Stimulated activated CD8-positive, alpha-beta memory T cell treated with anti-CD3 and anti-CD28 coated beads, Interleukin-15, amount 100 ng/mL, for 1 hour (primary cell): ENCODE data around the gene GALR1.
"Not testable (repeated sequence)": the region's sequence is repeated elsewhere in the genome, so short reads cannot be mapped to it uniquely, and the experiment has no call there.

Experiments
- DNase-seq: peaks from one replicate; pipeline ENCODE4 v3.0.0-alpha.2; 2020; ENCODE audit warnings: low read depth

The GALR1 gene

GRCh38 chr18:77250926-77251729, 1.5 kb downstream of the GALR1 start:
- no peak for DNase-seq

- no peak for DNase-seq
Observed at GRCh38 chr18:77251730-77252050, 2.0 kb downstream of the GALR1 start.

- no peak for DNase-seq
Observed at GRCh38 chr18:77254711-77255405, 5.2 kb downstream of the GALR1 start.

GRCh38 chr18:77255426-77256105, 5.9 kb downstream of the GALR1 start:
- DNase-seq, result no peak

- DNase-seq, result no peak
Observed at GRCh38 chr18:77262643-77263465, 13.2 kb downstream of the GALR1 start.

GRCh38 chr18:77263466-77263763, 13.8 kb downstream of the GALR1 start:
- DNase-seq, result no peak

GRCh38 chr18:77267969-77268368, 18.3 kb downstream of the GALR1 start:
- DNase-seq, result no peak

GRCh38 chr18:77268456-77268855, 18.8 kb downstream of the GALR1 start:
- no peak for DNase-seq

GRCh38 chr18:77271576-77272481, 22.2 kb downstream of the GALR1 start:
- no peak for DNase-seq

GRCh38 chr18:77290841-77291240, 41.2 kb downstream of the GALR1 start:
- DNase-seq, result not testable (repeated sequence)

GRCh38 chr18:77298172-77298571, 48.5 kb downstream of the GALR1 start:
- DNase-seq, result no peak

- DNase-seq, result no peak
Observed at GRCh38 chr18:77299706-77300105, 50.1 kb downstream of the GALR1 start.

GRCh38 chr18:77300579-77300978, 50.9 kb downstream of the GALR1 start:
- no peak for DNase-seq

- DNase-seq, result no peak
Observed at GRCh38 chr18:77304268-77304667, 54.6 kb downstream of the GALR1 start.

- DNase-seq, result no peak
Observed at GRCh38 chr18:77305676-77306075, 56.0 kb downstream of the GALR1 start.

- DNase-seq, result no peak
Observed at GRCh38 chr18:77308216-77308615, 58.6 kb downstream of the GALR1 start.

- DNase-seq, result no peak
Observed at GRCh38 chr18:77314511-77314910, 64.9 kb downstream of the GALR1 start.

GRCh38 chr18:77314952-77315351, 65.3 kb downstream of the GALR1 start:
- DNase-seq, result no peak

GRCh38 chr18:77316008-77316407, 66.4 kb downstream of the GALR1 start:
- no peak for DNase-seq

- DNase-seq, result no peak
Observed at GRCh38 chr18:77316641-77317040, 67.0 kb downstream of the GALR1 start.

GRCh38 chr18:77320971-77321559, 71.4 kb downstream of the GALR1 start:
- no peak for DNase-seq
